Activated CD4-positive, alpha-beta T cell treated with anti-CD3 and anti-CD28 coated beads for 36 hours (primary cell): ENCODE data around the gene INPP5A. TPM values are rescaled to one million over a fixed set of nuclear protein-coding genes. Genes with fewer than 3 reads are reported as not detected.

ENCODE experiments used
- ATAC-seq: fragments of 200-7000 bp; cut with Tn5 transposase; one replicate; pipeline ENCODE4 v1.10.0; 2021; ENCODE audit warnings: mild to moderate bottlenecking, moderate library complexity
- CTCF ChIA-PET: fragments of 350-600 bp; sonication (Branson Sonifier 250); formaldehyde crosslinking; loops from one replicate; lab custom pipeline; 2021; ENCODE audit warnings: antibody characterized with exemption; lab: Charles Lee
- POLR2A ChIA-PET: fragments of 350-600 bp; sonication (Branson Sonifier 250); formaldehyde crosslinking; loops from one replicate; lab custom pipeline; 2021; ENCODE audit warnings: antibody characterized with exemption, inconsistent platforms; lab: Charles Lee
- DNase-seq: peaks from one replicate; pipeline ENCODE4 v3.0.0-alpha.2; 2020
- H3K27ac Mint-ChIP-seq: one replicate; pipeline ENCODE4 v1.8.0; 2021; ENCODE audit warnings: mixed read lengths
- H3K27me3 Mint-ChIP-seq: one replicate; pipeline ENCODE4 v1.8.0; 2021; ENCODE audit warnings: mixed read lengths
- H3K36me3 Mint-ChIP-seq: one replicate; pipeline ENCODE4 v1.8.0; 2021; ENCODE audit warnings: low read depth, mixed read lengths
- H3K4me1 Mint-ChIP-seq: one replicate; pipeline ENCODE4 v1.8.0; 2021; ENCODE audit warnings: mixed read lengths
- H3K4me3 Mint-ChIP-seq: one replicate; pipeline ENCODE4 v1.8.0; 2021; ENCODE audit warnings: mild to moderate bottlenecking, moderate library complexity, mixed read lengths
- H3K9me3 Mint-ChIP-seq: one replicate; pipeline ENCODE4 v1.8.0; 2021; ENCODE audit warnings: low read depth, mixed read lengths
- intact Hi-C, 2 experiments: fragments of 100-400 bp; cut with DNase I in 1 of 2; cut with micrococcal nuclease in 1 of 2; formaldehyde crosslinking; loops; one replicate each; pipeline versions ENCODE4 v1.14.2 to v1.15.1; 2022 to 2024; cut with DNase I, micrococcal nuclease
- total RNA-seq, 2 experiments: library from RNA; stranded (reverse); gene quantifications; one replicate each; pipeline ENCODE4 v1.2.3, GENCODE V29; 2021

INPP5A gene
- total RNA-seq, 2 experiments from 2014 or later, result 8.1 to 9.3 TPM

DNA sequence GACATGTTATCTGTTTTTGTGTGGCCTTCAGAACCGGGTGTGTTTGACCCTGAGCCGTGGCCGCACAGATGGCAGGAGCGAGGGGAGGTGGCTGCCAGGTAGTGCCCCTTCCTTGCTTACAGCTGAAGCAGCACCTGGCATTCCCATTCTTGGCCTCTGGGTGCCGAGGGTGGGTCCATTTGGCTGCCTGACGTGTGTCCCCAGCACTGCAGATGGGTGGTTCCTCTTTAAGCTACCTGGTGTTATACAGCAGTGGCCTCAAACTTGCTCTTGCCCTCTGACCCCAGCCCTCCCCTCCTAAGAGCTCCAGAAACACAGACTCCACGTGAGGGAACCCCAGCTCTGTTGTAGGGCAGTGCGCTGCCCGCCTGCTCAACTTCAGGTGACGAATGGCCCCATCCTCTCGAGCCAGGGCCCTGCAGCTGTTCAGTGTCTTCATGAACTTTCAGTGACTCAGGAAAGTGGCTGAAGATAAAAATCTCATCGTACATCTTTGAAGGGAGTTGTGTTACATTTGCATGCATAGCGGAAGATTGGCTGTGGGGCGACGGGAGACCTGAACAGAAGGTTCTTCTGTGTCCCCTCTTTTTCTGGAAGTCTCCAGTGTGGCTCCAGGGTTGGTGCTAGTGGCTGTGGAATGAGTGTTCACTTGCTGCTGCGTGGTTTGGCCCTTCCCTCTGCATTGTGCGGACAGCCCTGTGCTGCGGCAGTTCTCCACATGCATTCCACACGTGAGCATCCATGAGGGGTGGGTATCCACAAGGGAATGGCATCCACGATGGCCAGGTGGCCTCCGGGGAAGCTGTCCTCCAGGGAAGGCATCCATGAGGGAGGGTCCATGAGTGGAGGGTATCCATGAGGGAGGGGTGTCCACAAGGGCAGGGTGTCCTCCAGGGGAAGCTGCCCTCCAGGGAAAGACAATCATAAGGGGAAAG lies 91.6 kb downstream of the INPP5A start:
- ATAC-seq, result no peak
- CTCF ChIA-PET, result no interaction called here
- POLR2A ChIA-PET, result no interaction called here

DNA sequence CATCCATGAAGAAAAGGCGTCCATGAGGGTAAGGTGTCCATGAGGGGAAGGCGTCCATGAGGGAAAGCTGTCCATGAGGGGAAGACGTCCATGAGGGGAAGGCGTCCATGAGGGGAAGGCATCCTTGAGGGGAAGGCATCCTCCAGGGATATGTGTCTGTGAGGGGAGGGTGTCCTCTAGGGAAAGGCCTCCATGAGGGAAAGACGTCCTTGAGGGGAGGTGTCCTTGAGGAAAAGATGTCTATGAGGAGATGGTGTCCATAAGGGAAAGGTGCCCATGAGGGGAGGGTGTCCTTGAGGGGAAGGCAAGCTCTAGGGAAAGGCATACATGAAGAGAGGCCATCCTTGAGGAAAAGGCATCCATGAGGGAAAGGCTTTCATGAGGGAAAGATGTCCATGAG lies 92.6 kb downstream of the INPP5A start:
- intact Hi-C loops, result loop anchor here in 1 of 2 experiments (10.0 kb wide), 1 partner anchor 405 kb away; no protein-coding TSS in a partner anchor
- ATAC-seq, result no peak

More for the DNA sequence above, 91.6 kb downstream of the INPP5A start:
- H3K4me1 Mint-ChIP-seq, result peaks cover 22% of the 10 kb centered on the region
- no peaks in the 10 kb centered on the region for H3K9me3 Mint-ChIP-seq
- no peaks in the 10 kb centered on the region for H3K36me3 Mint-ChIP-seq
- DNase-seq, result no peak
- intact Hi-C loops, result no loop called here
- H3K27me3 Mint-ChIP-seq, result no peaks in the 10 kb centered on the region
- no peak overlapping the region for H3K4me3 Mint-ChIP-seq
- H3K27ac Mint-ChIP-seq, result no peak overlapping the region

DNA sequence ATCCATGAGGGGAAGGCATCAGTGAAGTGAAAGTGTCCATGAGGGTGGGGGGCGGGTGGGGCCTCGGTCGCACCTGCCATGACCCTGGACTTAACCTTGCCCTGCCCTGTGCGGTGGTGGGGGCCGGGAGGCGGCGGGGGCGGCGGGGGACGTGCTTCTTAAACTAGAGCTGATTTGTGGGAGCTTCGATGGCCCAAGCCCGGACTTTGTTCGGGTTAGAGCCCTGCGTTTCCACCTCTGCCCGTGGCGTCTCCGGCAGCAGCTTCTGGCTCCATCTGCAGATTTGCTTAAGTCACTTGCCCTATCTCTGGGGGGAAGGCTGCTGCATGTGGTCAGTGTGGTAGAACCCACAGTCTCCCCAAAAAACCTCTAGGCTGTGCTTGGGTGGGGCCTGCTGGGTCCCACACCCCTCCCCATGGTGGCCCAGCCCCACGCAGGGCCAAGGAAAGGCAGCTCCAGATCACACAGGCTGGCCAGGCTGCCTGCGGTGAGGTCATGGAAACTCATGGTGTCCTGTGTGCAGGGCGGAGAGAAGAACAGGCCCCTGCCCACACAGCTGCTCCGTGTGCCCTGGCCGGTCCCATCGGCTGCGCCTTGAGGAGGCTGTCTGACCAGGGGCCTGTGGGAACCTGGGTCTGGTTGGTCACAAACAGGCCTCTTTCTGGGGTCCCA lies 93.2 kb downstream of the INPP5A start:
- ChIA-PET CTCF (interaction anchor here (0.7 kb wide), 1 partner anchor 697 kb away, joined by 4 read pairs; no protein-coding TSS in a partner anchor), POLR2A (no interaction called here)
- peaks cover 21% of the 10 kb centered on the region for H3K4me1 Mint-ChIP-seq
- H3K4me3 Mint-ChIP-seq, result no peak overlapping the region
- ATAC-seq (no peak), DNase-seq (no peak)
- H3K27ac Mint-ChIP-seq, result no peak overlapping the region
- no peaks in the 10 kb centered on the region for H3K36me3 Mint-ChIP-seq
- no peaks in the 10 kb centered on the region for H3K9me3 Mint-ChIP-seq
- intact Hi-C loops, result loop anchor here in 1 of 2 experiments (10.0 kb wide), 1 partner anchor 406 kb away; no protein-coding TSS in a partner anchor
- H3K27me3 Mint-ChIP-seq, result no peaks in the 10 kb centered on the region

More for the DNA sequence above, 92.6 kb downstream of the INPP5A start:
- Mint-ChIP-seq H3K27ac (no peak overlapping the region), H3K4me1 (peaks cover 22% of the 10 kb centered on the region), H3K27me3 (no peaks in the 10 kb centered on the region), H3K36me3 (no peaks in the 10 kb centered on the region), H3K9me3 (no peaks in the 10 kb centered on the region), H3K4me3 (no peak overlapping the region)
- POLR2A ChIA-PET, result no interaction called here
- DNase-seq, result no peak
- CTCF ChIA-PET, result interaction anchor here (0.7 kb wide), 1 partner anchor 698 kb away, joined by 4 read pairs; no protein-coding TSS in a partner anchor

DNA sequence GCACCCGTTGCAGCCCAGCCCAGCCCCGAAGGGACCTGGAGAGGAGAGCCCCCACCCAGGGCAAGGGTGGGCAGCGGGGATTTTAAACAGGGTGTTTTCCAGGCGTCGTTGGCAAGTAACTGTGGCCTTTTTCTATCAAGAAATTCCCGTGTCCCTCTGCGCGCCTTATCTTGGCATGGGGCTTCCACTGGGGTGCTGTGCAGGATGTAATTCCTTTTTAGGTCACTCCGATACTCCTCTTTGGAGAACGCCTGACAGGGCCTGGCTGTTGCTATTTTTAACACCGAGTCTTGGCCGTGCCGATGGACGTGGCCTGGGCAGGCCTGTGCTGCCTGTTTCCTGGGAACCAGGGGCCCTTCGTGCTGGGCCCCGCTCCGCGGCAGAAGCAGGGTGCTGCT lies 93.8 kb downstream of the INPP5A start:
- no peak overlapping the region for H3K4me3 Mint-ChIP-seq
- ChIA-PET POLR2A (no interaction called here), CTCF (no interaction called here)
- intact Hi-C loops, result loop anchor here in 1 of 2 experiments (10.0 kb wide), 1 partner anchor 407 kb away; no protein-coding TSS in a partner anchor
- no peak overlapping the region for H3K27ac Mint-ChIP-seq
- no peaks in the 10 kb centered on the region for H3K27me3 Mint-ChIP-seq
- no peaks in the 10 kb centered on the region for H3K9me3 Mint-ChIP-seq
- ATAC-seq, result no peak
- DNase-seq, result no peak
- no peaks in the 10 kb centered on the region for H3K36me3 Mint-ChIP-seq
- H3K4me1 Mint-ChIP-seq, result peaks cover 21% of the 10 kb centered on the region

DNA sequence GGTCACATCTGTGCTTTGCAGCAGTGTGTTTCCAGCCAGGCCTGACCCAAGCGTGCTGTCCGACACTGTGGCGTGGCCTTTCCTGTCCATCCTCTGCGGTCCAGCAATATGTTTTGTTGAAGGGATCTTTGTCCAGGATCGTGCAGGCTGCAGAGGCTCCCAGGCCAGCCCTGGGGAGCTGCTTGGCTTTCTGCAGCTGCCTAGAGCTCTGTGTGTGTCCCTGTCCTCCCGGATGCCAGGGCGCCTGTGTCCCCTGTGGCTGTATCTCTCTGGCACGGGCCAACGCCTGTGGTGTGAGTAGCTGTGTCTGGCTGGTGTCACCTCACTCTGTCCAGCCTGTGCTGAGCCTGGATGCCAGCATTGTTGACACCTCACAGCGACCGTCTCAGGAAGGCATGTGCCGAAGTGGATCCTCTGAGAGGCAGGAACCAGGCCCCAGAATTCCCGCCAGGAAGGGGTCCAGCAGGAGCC lies 94.5 kb downstream of the INPP5A start:
- no peak for ATAC-seq
- intact Hi-C loops, result loop anchor here in 1 of 2 experiments (10.0 kb wide), 1 partner anchor 407 kb away; no protein-coding TSS in a partner anchor
- Mint-ChIP-seq H3K4me3 (no peak overlapping the region), H3K9me3 (no peaks in the 10 kb centered on the region), H3K4me1 (peaks cover 22% of the 10 kb centered on the region), H3K27ac (no peak overlapping the region), H3K36me3 (no peaks in the 10 kb centered on the region), H3K27me3 (no peaks in the 10 kb centered on the region)
- ChIA-PET CTCF (interaction anchor here (1.1 kb wide), 1 partner anchor 408 kb away, joined by 3 read pairs; no protein-coding TSS in a partner anchor), POLR2A (no interaction called here)
- DNase-seq, result no peak

DNA sequence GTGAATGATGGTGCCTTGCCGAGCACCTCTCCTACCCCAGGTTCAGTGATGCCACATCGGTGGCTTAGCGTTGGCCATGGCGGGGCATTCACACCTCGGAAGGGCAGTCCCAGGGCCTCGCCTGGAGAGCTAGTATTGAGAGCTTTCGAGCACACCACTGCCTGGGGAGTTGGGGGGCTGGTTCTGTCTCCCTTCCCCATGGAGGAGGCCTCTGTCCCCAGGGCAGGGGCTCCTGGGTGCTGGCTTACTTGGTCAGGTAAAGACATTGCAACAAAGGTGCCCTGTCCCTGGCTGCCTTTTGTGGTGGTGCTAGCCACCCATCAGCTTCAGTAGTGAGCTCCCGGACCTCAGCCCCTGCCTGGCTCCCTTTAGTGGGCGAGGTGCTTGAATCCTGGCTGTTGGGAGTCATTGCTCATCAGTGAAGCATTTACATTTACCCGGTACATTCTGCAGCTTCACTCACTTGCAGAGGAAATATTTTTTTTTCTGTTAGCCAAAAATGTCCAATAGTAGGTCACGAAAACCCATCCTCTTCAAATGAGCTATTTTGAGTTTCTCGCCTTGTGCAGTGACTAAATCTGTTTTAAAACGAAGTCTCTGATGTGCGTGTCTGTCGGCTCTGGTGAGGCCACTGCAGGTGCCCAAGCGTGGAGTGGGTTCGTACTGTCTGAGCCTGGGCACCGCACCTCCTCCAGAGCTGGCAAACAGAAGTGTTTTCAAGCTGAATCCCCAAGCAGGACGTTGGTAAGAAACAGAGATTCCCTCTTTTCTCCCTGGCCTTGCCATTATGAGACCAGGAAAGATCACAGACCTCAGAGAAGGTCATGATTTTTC lies 95.5 kb downstream of the INPP5A start:
- ATAC-seq (no peak), DNase-seq (no peak)
- H3K27me3 Mint-ChIP-seq, result no peaks in the 10 kb centered on the region
- POLR2A ChIA-PET, result no interaction called here
- no peaks in the 10 kb centered on the region for H3K36me3 Mint-ChIP-seq
- no peak overlapping the region for H3K27ac Mint-ChIP-seq
- intact Hi-C loops, result loop anchor here in 1 of 2 experiments (10.0 kb wide), 1 partner anchor 408 kb away; no protein-coding TSS in a partner anchor
- CTCF ChIA-PET, result interaction anchor here (1.1 to 2.6 kb wide), 3 partner anchors 120 to 409 kb away, joined by 3 to 11 read pairs (median 4); no protein-coding TSS in a partner anchor
- peaks cover 23% of the 10 kb centered on the region for H3K4me1 Mint-ChIP-seq
- no peak overlapping the region for H3K4me3 Mint-ChIP-seq
- H3K9me3 Mint-ChIP-seq, result no peaks in the 10 kb centered on the region

DNA sequence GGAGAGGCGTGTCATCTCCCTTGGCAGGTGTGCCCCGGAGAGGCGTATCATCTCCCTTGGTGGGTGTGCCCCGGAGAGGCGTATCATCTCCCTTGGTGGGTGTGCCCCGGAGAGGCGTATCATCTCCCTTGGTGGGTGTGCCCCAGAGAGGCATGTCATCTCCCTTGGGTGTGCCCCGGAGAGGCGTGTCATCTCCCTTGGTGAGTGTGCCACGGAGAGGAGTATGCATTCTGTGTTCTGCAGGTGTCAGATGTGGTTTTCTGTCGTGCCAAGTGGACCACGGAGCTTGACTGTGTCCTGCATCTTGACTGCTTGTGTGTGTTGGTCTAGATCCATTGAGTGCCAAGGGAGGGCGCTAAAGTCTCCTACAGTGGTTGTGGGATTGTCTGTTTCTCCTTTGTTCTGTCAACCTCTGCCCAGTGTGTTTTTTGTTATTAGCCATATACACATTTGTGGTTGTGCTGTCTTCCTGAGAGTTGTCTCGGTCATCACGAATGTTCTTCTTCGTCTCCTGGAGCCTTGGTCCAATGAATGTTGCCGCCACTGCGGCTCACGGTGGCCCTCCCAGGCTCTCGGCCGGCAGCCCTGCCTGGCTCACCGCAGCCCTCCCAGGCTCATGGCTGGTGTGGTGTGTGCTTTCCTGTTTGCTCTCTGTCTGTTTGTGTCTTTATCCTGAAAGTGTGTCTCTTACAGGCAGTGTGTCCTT lies 96.8 kb downstream of the INPP5A start:
- H3K4me3 Mint-ChIP-seq, result no peak overlapping the region
- intact Hi-C loops, result loop anchor here in 1 of 2 experiments (10.0 kb wide), 1 partner anchor 410 kb away; no protein-coding TSS in a partner anchor
- ChIA-PET CTCF (interaction anchor here (0.7 to 2.6 kb wide), 2 partner anchors 154 to 175 kb away, joined by 4 to 11 read pairs; no protein-coding TSS in a partner anchor), POLR2A (no interaction called here)
- peaks cover 16% of the 10 kb centered on the region for H3K4me1 Mint-ChIP-seq
- ATAC-seq (no peak), DNase-seq (no peak)
- no peaks in the 10 kb centered on the region for H3K36me3 Mint-ChIP-seq
- no peak overlapping the region for H3K27ac Mint-ChIP-seq
- H3K9me3 Mint-ChIP-seq, result no peaks in the 10 kb centered on the region
- H3K27me3 Mint-ChIP-seq, result no peaks in the 10 kb centered on the region

DNA sequence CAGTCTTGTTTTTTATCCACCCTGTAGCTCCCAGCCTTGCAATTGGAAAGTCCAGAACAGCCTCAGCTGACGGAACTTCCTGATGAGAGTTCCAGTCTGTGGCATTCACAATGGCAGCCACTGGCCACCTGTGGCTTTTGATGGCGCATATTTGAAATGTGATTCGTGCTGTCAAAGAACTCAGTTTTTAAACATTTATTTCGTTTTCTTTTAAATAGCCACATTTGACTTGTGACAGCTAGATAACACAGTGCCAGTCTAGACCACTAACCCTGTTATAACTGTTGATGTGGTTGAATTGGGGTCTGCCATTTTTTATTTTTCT lies 97.3 kb downstream of the INPP5A start:
- DNase-seq (no peak), ATAC-seq (no peak)
- CTCF ChIA-PET, result interaction anchor here (1.1 to 2.6 kb wide), 2 partner anchors 155 to 175 kb away, joined by 3 to 11 read pairs; no protein-coding TSS in a partner anchor
- POLR2A ChIA-PET, result no interaction called here
- no peak overlapping the region for H3K4me3 Mint-ChIP-seq
- no peaks in the 10 kb centered on the region for H3K36me3 Mint-ChIP-seq
- H3K27ac Mint-ChIP-seq, result no peak overlapping the region
- peaks cover 16% of the 10 kb centered on the region for H3K4me1 Mint-ChIP-seq
- H3K9me3 Mint-ChIP-seq, result no peaks in the 10 kb centered on the region
- intact Hi-C loops, result loop anchor here (5.0 to 10.0 kb wide), 4 partner anchors 93 to 410 kb away; partner anchors contain the start of gene INPP5A (in 1 of the 2)
- H3K27me3 Mint-ChIP-seq, result no peaks in the 10 kb centered on the region

DNA sequence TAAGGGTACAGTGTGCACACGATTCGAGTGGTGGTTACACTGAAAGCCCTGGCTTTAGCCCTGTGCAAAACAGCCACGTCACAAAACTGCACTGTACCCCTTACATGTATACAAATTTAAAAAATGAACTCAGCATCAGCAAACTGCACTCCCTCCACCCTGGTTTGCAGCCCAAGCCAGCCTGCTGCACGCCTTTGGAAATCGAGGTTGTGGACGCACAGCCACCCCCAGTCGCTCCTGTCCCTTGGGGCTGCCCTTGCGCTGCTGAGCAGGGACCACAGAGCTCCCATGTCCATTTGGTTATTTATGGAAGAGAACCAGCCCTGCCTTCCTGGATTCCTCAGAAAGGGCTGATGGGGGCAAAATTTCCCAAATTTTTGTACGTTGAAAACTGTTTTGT lies 98.8 kb downstream of the INPP5A start:
- peaks cover 13% of the 10 kb centered on the region for H3K4me1 Mint-ChIP-seq
- H3K27ac Mint-ChIP-seq, result no peak overlapping the region
- ChIA-PET CTCF (interaction anchor here (1.1 kb wide), 1 partner anchor 157 kb away, joined by 3 read pairs; no protein-coding TSS in a partner anchor), POLR2A (no interaction called here)
- no peak overlapping the region for H3K4me3 Mint-ChIP-seq
- DNase-seq (no peak), ATAC-seq (no peak)
- intact Hi-C loops, result loop anchor here (5.0 to 10.0 kb wide), 4 partner anchors 94 to 412 kb away; partner anchors contain the start of gene INPP5A (in 1 of the 2)
- H3K36me3 Mint-ChIP-seq, result no peaks in the 10 kb centered on the region
- H3K27me3 Mint-ChIP-seq, result no peaks in the 10 kb centered on the region
- H3K9me3 Mint-ChIP-seq, result no peaks in the 10 kb centered on the region
